H1 (cell line): ENCODE measurements around the gene RAMACL. TPM values are rescaled to one million over a fixed set of nuclear protein-coding genes. Genes with fewer than 3 reads are reported as not detected.

ENCODE experiments used
- CTCF ChIA-PET: fragments of 300-600 bp; sonication (Branson Sonifier 250); formaldehyde crosslinking; loops from one replicate; lab custom pipeline; 2021; ENCODE audit not compliant: partially characterized antibody; lab: Charles Lee
- POLR2A ChIA-PET: fragments of 300-600 bp; sonication (Branson Sonifier 250); formaldehyde crosslinking; loops from one replicate; lab custom pipeline; 2021; ENCODE audit warnings: inconsistent platforms; ENCODE audit not compliant: partially characterized antibody; lab: Charles Lee
- DNase-seq, 2 experiments: peaks; one replicate each; pipeline versions ENCODE4 v3.0.0 to v3.0.0-alpha.2; 2010 to 2022; ENCODE audit warnings: low spot score in 2 of 2, low read depth in 1 of 2, mixed read lengths in 1 of 2
- FAIRE-seq: peaks from 2 replicates; lab custom pipeline; 2011; peaks lifted over from hg19 to GRCh38; lab: Jason Lieb, UNC
- H2AFZ ChIP-seq: 2 replicates; pipeline ENCODE4 v1.8.1; 2012; ENCODE audit warnings: low read length, inconsistent platforms
- H2AK5ac ChIP-seq: 2 replicates; pipeline ENCODE4 v1.6.1; 2013; ENCODE audit warnings: low read depth, low read length
- H2BK120ac ChIP-seq: replicated peaks from 2 replicates; pipeline ENCODE3; 2013; ENCODE audit warnings: low read depth, low read length, inconsistent platforms
- H2BK12ac ChIP-seq: 2 replicates; pipeline ENCODE4 v1.6.1; 2013; ENCODE audit warnings: low read depth, low read length
- H2BK15ac ChIP-seq: 2 replicates; pipeline ENCODE4 v1.6.1; 2013; ENCODE audit warnings: low read length
- H2BK20ac ChIP-seq: 2 replicates; pipeline ENCODE4 v1.6.1; 2013; ENCODE audit warnings: low read length
- H2BK5ac ChIP-seq: 2 replicates; pipeline ENCODE4 v1.6.1; 2013; ENCODE audit warnings: low read depth, low read length
- H3K14ac ChIP-seq: 2 replicates; pipeline ENCODE4 v1.6.1; 2013; ENCODE audit warnings: inconsistent platforms; ENCODE audit not compliant: insufficient read length
- H3K18ac ChIP-seq: 2 replicates; pipeline ENCODE4 v1.6.1; 2013; ENCODE audit warnings: low read length; ENCODE audit errors: extremely low read depth
- H3K23ac ChIP-seq: 2 replicates; pipeline ENCODE4 v1.6.1; 2013; ENCODE audit warnings: inconsistent platforms; ENCODE audit not compliant: insufficient read length
- H3K23me2 ChIP-seq: 2 replicates; pipeline ENCODE4 v1.6.1; 2013; ENCODE audit warnings: low read depth, low read length
- H3K27ac ChIP-seq: 2 replicates; pipeline ENCODE4 v1.6.1; 2011; ENCODE audit warnings: low read depth, low read length, inconsistent platforms
- H3K27me3 ChIP-seq, 4 experiments: replicated peaks in 1 of 4; 1 replicate in 1 of 4; 2 replicates in 3 of 4; pipeline versions ENCODE4 v1.6.1 to v1.8.1; 2011 to 2013; ENCODE audit warnings: low read length in 3 of 4, mild to moderate bottlenecking in 3 of 4, inconsistent platforms in 2 of 4, mixed read lengths in 2 of 4, moderate library complexity in 1 of 4; ENCODE audit not compliant: control insufficient read depth in 3 of 4, insufficient read depth in 3 of 4; ENCODE audit errors: extremely low read depth in 1 of 4
- H3K36me3 ChIP-seq, 4 experiments: 2 replicates each; pipeline versions ENCODE4 v1.6.1 to v1.8.1; 2011 to 2013; ENCODE audit warnings: mild to moderate bottlenecking in 4 of 4, low read length in 3 of 4, moderate library complexity in 2 of 4, control low read depth in 1 of 4, inconsistent platforms in 1 of 4; ENCODE audit not compliant: insufficient read depth in 4 of 4, control insufficient read depth in 2 of 4
- H3K4ac ChIP-seq: replicated peaks from 2 replicates; pipeline ENCODE3; 2013; ENCODE audit warnings: low read length, low read depth, mixed read lengths, inconsistent platforms; ENCODE audit not compliant: insufficient read length
- H3K4me1 ChIP-seq, 4 experiments: replicated peaks in 1 of 4; 1 replicate in 1 of 4; 2 replicates in 3 of 4; pipeline versions ENCODE4 v1.6.1 to v1.8.1; 2011 to 2013; ENCODE audit warnings: low read length in 3 of 4, inconsistent platforms in 2 of 4, mixed read lengths in 1 of 4; ENCODE audit not compliant: insufficient read depth in 4 of 4, control insufficient read depth in 3 of 4
- H3K4me2 ChIP-seq, 2 experiments: 2 replicates each; pipeline versions ENCODE4 v1.6.1 to v1.8.1; 2011 to 2013; ENCODE audit warnings: low read depth in 2 of 2, low read length in 2 of 2, control low read depth in 1 of 2, inconsistent platforms in 1 of 2, mild to moderate bottlenecking in 1 of 2; ENCODE audit not compliant: insufficient read depth in 1 of 2
- H3K4me3 ChIP-seq, 4 experiments: fragments of 200-600, 300-600 bp in 1 of 4; sonication (generic), shearing (Covaris generic), sonication (Bioruptor Twin) in 1 of 4; 2 replicates each; pipeline versions ENCODE4 v1.5.1 to v1.8.1; 2011 to 2016; ENCODE audit warnings: low read length in 4 of 4, low read depth in 3 of 4, control low read depth in 2 of 4, inconsistent platforms in 2 of 4, mild to moderate bottlenecking in 2 of 4, mixed read lengths in 1 of 4, moderate library complexity in 1 of 4; ENCODE audit not compliant: insufficient read depth in 2 of 4; ENCODE audit errors: extremely low read depth in 1 of 4
- H3K56ac ChIP-seq: replicated peaks from 2 replicates; pipeline ENCODE3; 2013; ENCODE audit warnings: low read depth, mild to moderate bottlenecking, mixed read lengths, low read length, inconsistent platforms; ENCODE audit not compliant: insufficient read length
- H3K79me1 ChIP-seq: 2 replicates; pipeline ENCODE4 v1.6.1; 2013; ENCODE audit warnings: low read depth, low read length, control low read depth
- H3K79me2 ChIP-seq, 2 experiments: 2 replicates each; pipeline versions ENCODE4 v1.6.1 to v1.8.1; 2012 to 2013; ENCODE audit warnings: low read length in 2 of 2, mild to moderate bottlenecking in 2 of 2, inconsistent platforms in 1 of 2; ENCODE audit not compliant: insufficient read depth in 2 of 2, control insufficient read depth in 1 of 2
- H3K9ac ChIP-seq, 4 experiments: replicated peaks in 1 of 4; 1 replicate in 1 of 4; 2 replicates in 3 of 4; pipeline versions ENCODE4 v1.6.1 to v1.8.1; 2011 to 2013; ENCODE audit warnings: low read depth in 3 of 4, low read length in 3 of 4, control low read depth in 2 of 4, mild to moderate bottlenecking in 2 of 4, moderate library complexity in 2 of 4, inconsistent platforms in 1 of 4; ENCODE audit errors: extremely low read depth in 1 of 4
- H3K9me3 ChIP-seq, 2 experiments: 2 replicates each; pipeline versions ENCODE4 v1.6.1 to v1.8.1; 2012 to 2013; ENCODE audit warnings: mild to moderate bottlenecking in 2 of 2, moderate library complexity in 2 of 2, control low read depth in 1 of 2, inconsistent platforms in 1 of 2, low read depth in 1 of 2, low read length in 1 of 2, mixed read lengths in 1 of 2; ENCODE audit not compliant: insufficient read depth in 2 of 2
- H4K20me1 ChIP-seq, 2 experiments: replicated peaks in 1 of 2; 2 replicates each; pipeline versions ENCODE3 to v1.8.1; 2011 to 2013; ENCODE audit warnings: inconsistent platforms in 2 of 2, low read length in 2 of 2, mild to moderate bottlenecking in 1 of 2; ENCODE audit not compliant: insufficient read depth in 2 of 2, control insufficient read depth in 1 of 2
- H4K5ac ChIP-seq: 2 replicates; pipeline ENCODE4 v1.6.1; 2013; ENCODE audit warnings: low read length, low read depth, mixed read lengths, inconsistent platforms; ENCODE audit not compliant: insufficient read length
- H4K8ac ChIP-seq: 2 replicates; pipeline ENCODE4 v1.8.0; 2013; ENCODE audit warnings: mild to moderate bottlenecking, moderate library complexity, low read length, inconsistent platforms; ENCODE audit not compliant: insufficient read depth; ENCODE audit errors: extremely low read depth
- H4K91ac ChIP-seq: replicated peaks from 2 replicates; pipeline ENCODE3; 2013; ENCODE audit warnings: low read length, mixed read lengths, inconsistent platforms; ENCODE audit not compliant: insufficient read length
- ASH2L ChIP-seq: fragments of 200-600, 300-600 bp; sonication (generic); IDR thresholded peaks from one replicate; pipeline ENCODE4 v1.7.1; 2017; ENCODE audit warnings: low read length
- BRCA1 ChIP-seq: IDR thresholded peaks from 2 replicates; pipeline ENCODE4 v1.6.1; 2012; ENCODE audit warnings: low read depth, low read length, improper control_type of control experiment
- CEBPB ChIP-seq: IDR thresholded peaks from 2 replicates; pipeline ENCODE4 v1.6.1; 2012; ENCODE audit warnings: low read depth, low read length
- CHD1 ChIP-seq: IDR thresholded peaks from 2 replicates; pipeline ENCODE4 v1.6.1; 2012; ENCODE audit warnings: low read depth, low read length, improper control_type of control experiment
- CHD2 ChIP-seq: IDR thresholded peaks from 2 replicates; pipeline ENCODE4 v1.6.1; 2012; ENCODE audit warnings: low read length, improper control_type of control experiment
- EZH2 ChIP-seq: fragments of 200-600 bp; sonication (generic); IDR thresholded peaks from 2 replicates; pipeline ENCODE4 v1.7.1; 2012; ENCODE audit warnings: low read depth, mild to moderate bottlenecking, moderate library complexity, low read length, inconsistent platforms; ENCODE audit not compliant: severe bottlenecking
- GTF2F1 ChIP-seq: IDR thresholded peaks from 2 replicates; pipeline ENCODE4 v1.6.1; 2012; ENCODE audit warnings: low read depth, low read length, improper control_type of control experiment, borderline replicate concordance
- HDAC6 ChIP-seq: IDR thresholded peaks from one replicate; pipeline ENCODE4 v1.7.1; 2012; ENCODE audit warnings: low read depth, mild to moderate bottlenecking, inconsistent platforms, low read length, moderate library complexity
- JUN ChIP-seq: IDR thresholded peaks from 2 replicates; pipeline ENCODE4 v1.6.1; 2011; ENCODE audit warnings: low read depth, mild to moderate bottlenecking, improper control_type of control experiment, low read length
- RAD21 ChIP-seq, 2 experiments: IDR thresholded peaks in 1 of 2; conservative IDR thresholded peaks in 1 of 2; 2 replicates each; pipeline ENCODE4 v1.6.1; 2011; ENCODE audit warnings: low read depth in 2 of 2, low read length in 2 of 2, improper control_type of control experiment in 1 of 2, inconsistent platforms in 1 of 2, mild to moderate bottlenecking in 1 of 2, moderate library complexity in 1 of 2
- RFX5 ChIP-seq: IDR thresholded peaks from 2 replicates; pipeline ENCODE4 v1.6.1; 2011; ENCODE audit warnings: low read depth, low read length, improper control_type of control experiment, borderline replicate concordance
- SUZ12 ChIP-seq: fragments of 200-600 bp; sonication (generic); IDR thresholded peaks from 2 replicates; pipeline ENCODE4 v1.6.1; 2012; ENCODE audit warnings: mild to moderate bottlenecking, inconsistent platforms, low read length, moderate library complexity, mixed read lengths
- TEAD4 ChIP-seq: IDR thresholded peaks from 2 replicates; pipeline ENCODE4 v1.6.1; 2012; ENCODE audit warnings: low read depth, low read length, inconsistent platforms, mixed read lengths
- ZNF274 ChIP-seq: IDR thresholded peaks from 2 replicates; pipeline ENCODE4 v1.7.0; 2012; ENCODE audit warnings: low read length, borderline replicate concordance; ENCODE audit errors: extremely low read depth
- whole genome bisulfite sequencing, 2 experiments: shearing (Covaris generic) in 1 of 2; methylation state at CpG; one replicate each; pipeline versions ENCODE4 v1.1.6 to v1.1.7; 2013 to 2015; ENCODE audit warnings: low lambda C conversion rate in 2 of 2, mixed read lengths in 2 of 2, inconsistent platforms in 1 of 2, low coverage in 1 of 2, missing lambda C conversion rate in 1 of 2; ENCODE audit not compliant: insufficient replicate concordance in 2 of 2, insufficient coverage in 1 of 2, insufficient read length in 1 of 2; ENCODE audit errors: extremely low coverage in 1 of 2, missing lambda C conversion rate in 1 of 2; 5-methylcytosine and 5-hydroxymethylcytosine counted together
- polyA plus RNA-seq, 7 experiments: library from polyadenylated mRNA; depleted of rRNA in 3 of 7; stranded (reverse) in 5 of 7; unstranded in 2 of 7; fragments of >200 nt in 5 of 7; fragments of 200-250 nt in 2 of 7; gene quantifications; 1 replicate in 5 of 7; 2 replicates in 1 of 7; 4 replicates in 1 of 7; pipeline versions ENCODE4 v1.2.1 to v1.2.3, GENCODE V29; 2011 to 2013; ENCODE audit warnings: missing spikeins in 2 of 7, mixed read lengths in 2 of 7
- total RNA-seq: library from RNA; stranded (reverse); fragmentation: NEBNext Ultra II Directional; extraction: Animal tissue kit (Norgen Biotek cat#: 25700); gene quantifications from 2 replicates; pipeline ENCODE4 v1.2.1, GENCODE V29; 2021
- TF ChIP-seq, protein P1 (sequence below): IDR thresholded peaks from 2 replicates; pipeline ENCODE4 v1.6.1; 2011; ENCODE audit warnings: low read depth, mild to moderate bottlenecking, low read length; ENCODE audit not compliant: insufficient read depth

Gene RAMACL
- total and polyA plus RNA-seq, 2 of the 8 experiments (the other 6 are each of a cell fraction or from before 2014, with no cell fraction given), result 0.23 to 0.97 TPM

GRCh38 chr6:166619912-166620311, 33.4 kb upstream of the RAMACL start:
- Histone ChIP-seq H3K4ac (no peak overlapping the region), H3K56ac (no peak overlapping the region), H3K23me2 (no peaks in the 10 kb centered on the region), H4K91ac (no peak overlapping the region), H3K36me3 (no peaks in the 10 kb centered on the region; a peak in 2 of 8 replicates), H3K9ac (no peak overlapping the region), H2BK12ac (no peak overlapping the region), H3K4me1 (peaks cover 6 to 17% (median 10%) of the 10 kb centered on the region in 4 experiments), H3K23ac (no peak overlapping the region), H2BK5ac (no peak overlapping the region), H4K5ac (no peak overlapping the region), H2BK15ac (no peak overlapping the region), H3K9me3 (no peaks in the 10 kb centered on the region), H3K79me2 (peaks cover 4 to 87% of the 10 kb centered on the region in 2 experiments), H3K18ac (no peak overlapping the region), H2AK5ac (no peak overlapping the region), H3K27me3 (no peaks in the 10 kb centered on the region), H2BK120ac (no peak overlapping the region), H3K4me3 (no peak overlapping the region), H3K14ac (no peak overlapping the region), H4K20me1 (peaks cover 8 to 18% of the 10 kb centered on the region in 2 experiments), H3K4me2 (no peak overlapping the region), H3K27ac (no peak overlapping the region), H2AFZ (no peak overlapping the region), H3K79me1 (peaks cover 16% of the 10 kb centered on the region), H2BK20ac (no peak overlapping the region), H4K8ac (no peak overlapping the region)
- WGBS, 2 experiments, result 81% methylated on average over 3 of the region's 3 CpGs; no CpG with 5 or more reads in 1 of the 2 experiments
- FAIRE-seq (no peak), DNase-seq (no peak)
- ChIA-PET POLR2A (no interaction called here), CTCF (interaction anchor here (1.3 kb wide), 1 partner anchor 10 kb away, joined by 3 read pairs; no protein-coding TSS in a partner anchor)
- no peak for TF ChIP-seq CHD1
- no peak for TF ChIP-seq RAD21 (IDR thresholded peaks at IDR 0.05 in 1 of 2, conservative IDR thresholded peaks at IDR 0.05 in 1 of 2; ENCODE audit: low read depth in 2 of 2, low read length in 2 of 2)
- TF ChIP-seq EZH2, result no peak
- TF ChIP-seq GTF2F1, result no peak
- TF ChIP-seq ZNF274, result no peak
- TF ChIP-seq SUZ12, result no peak
- no peak for TF ChIP-seq CEBPB
- TF ChIP-seq CHD2, result no peak
- TF ChIP-seq RFX5, result no peak
- no peak for TF ChIP-seq HDAC6
- TF ChIP-seq JUN, result no peak
- no peak for TF ChIP-seq TEAD4
- TF ChIP-seq BRCA1, result no peak
- TF ChIP-seq ASH2L, result no peak
- TF ChIP-seq, protein P1, sequence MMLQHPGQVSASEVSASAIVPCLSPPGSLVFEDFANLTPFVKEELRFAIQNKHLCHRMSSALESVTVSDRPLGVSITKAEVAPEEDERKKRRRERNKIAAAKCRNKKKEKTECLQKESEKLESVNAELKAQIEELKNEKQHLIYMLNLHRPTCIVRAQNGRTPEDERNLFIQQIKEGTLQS, result no peak
